HepG2 (cell line): Measurements from ENCODE around the gene TSEN34. TPM values are rescaled to one million over a fixed set of nuclear protein-coding genes. Genes with fewer than 3 reads are reported as not detected.

Experiments used
- BATF2 ChIP-seq: sonication (generic); formaldehyde crosslinking; IDR thresholded peaks from 2 replicates; pipeline ENCODE4 v1.8.0; 2022; ENCODE audit warnings: mild to moderate bottlenecking, missing genetic modification reagents, moderate library complexity
- CBFB ChIP-seq: sonication (generic); formaldehyde crosslinking; IDR thresholded peaks from 2 replicates; pipeline ENCODE4 v1.4.0; 2020; ENCODE audit warnings: missing genetic modification reagents
- CCDC6 ChIP-seq: sonication (generic); formaldehyde crosslinking; IDR thresholded peaks from 2 replicates; pipeline ENCODE4 v1.8.1; 2022; ENCODE audit warnings: mild to moderate bottlenecking, missing genetic modification reagents, moderate library complexity
- FOXA1 ChIP-seq, 2 experiments: fragments of 450-650 bp in 1 of 2; sonication (generic) in 1 of 2; formaldehyde crosslinking in 1 of 2; IDR thresholded peaks; 2 replicates each; pipeline versions ENCODE4 v1.4.0 to v1.6.1; 2016 to 2020; ENCODE audit warnings: missing genetic modification reagents in 1 of 2
- FOXJ3 ChIP-seq: sonication (generic); formaldehyde crosslinking; IDR thresholded peaks from 2 replicates; pipeline ENCODE4 v1.4.0; 2020; ENCODE audit warnings: missing genetic modification reagents, mild to moderate bottlenecking, borderline replicate concordance
- FOXO4 ChIP-seq: sonication (generic); formaldehyde crosslinking; conservative IDR thresholded peaks from 2 replicates; pipeline ENCODE4 v1.8.1; 2023; ENCODE audit warnings: missing genetic modification reagents
- MED8 ChIP-seq: sonication (generic); formaldehyde crosslinking; IDR thresholded peaks from 2 replicates; pipeline ENCODE4 v1.8.1; 2023; ENCODE audit warnings: mild to moderate bottlenecking, missing genetic modification reagents; ENCODE audit not compliant: insufficient replicate concordance
- MTERF4 ChIP-seq: sonication (generic); formaldehyde crosslinking; IDR thresholded peaks from 2 replicates; pipeline ENCODE4 v1.8.0; 2023; ENCODE audit warnings: mild to moderate bottlenecking, missing genetic modification reagents
- THAP7 ChIP-seq: sonication (generic); formaldehyde crosslinking; IDR thresholded peaks from 2 replicates; pipeline ENCODE4 v1.8.1; 2023; ENCODE audit warnings: mild to moderate bottlenecking, missing genetic modification reagents
- YY1 ChIP-seq: IDR thresholded peaks from 2 replicates; pipeline ENCODE4 v1.6.1; 2011; ENCODE audit warnings: low read length, low read depth, moderate library complexity, mild to moderate bottlenecking; ENCODE audit not compliant: insufficient read depth, insufficient replicate concordance
- ZNF235 ChIP-seq: sonication (generic); formaldehyde crosslinking; IDR thresholded peaks from 2 replicates; pipeline ENCODE4 v1.8.1; 2023; ENCODE audit warnings: mild to moderate bottlenecking, missing genetic modification reagents, borderline replicate concordance
- ZNF574 ChIP-seq: sonication (generic); formaldehyde crosslinking; IDR thresholded peaks from 2 replicates; pipeline ENCODE4 v1.4.0; 2020; ENCODE audit warnings: missing genetic modification reagents
- ZNF691 ChIP-seq: sonication (generic); formaldehyde crosslinking; IDR thresholded peaks from 2 replicates; pipeline ENCODE4 v1.4.0; 2020; ENCODE audit warnings: missing genetic modification reagents, low read depth, mild to moderate bottlenecking, borderline replicate concordance
- ZNF839 ChIP-seq: sonication (generic); formaldehyde crosslinking; IDR thresholded peaks from 2 replicates; pipeline ENCODE4 v1.4.0; 2020; ENCODE audit warnings: missing genetic modification reagents, mild to moderate bottlenecking, borderline replicate concordance
- ZSCAN5A ChIP-seq: sonication (generic); formaldehyde crosslinking; IDR thresholded peaks from 2 replicates; pipeline ENCODE4 v1.8.0; 2022; ENCODE audit warnings: mild to moderate bottlenecking, missing genetic modification reagents, borderline replicate concordance
- polyA plus RNA-seq, 8 experiments: library from polyadenylated mRNA; depleted of rRNA in 3 of 8; stranded (reverse) in 7 of 8; unstranded in 1 of 8; fragments of >200 nt; fragmentation: Illumina TruSeq in 4 of 8; extraction: Trizol in 4 of 8; gene quantifications; 2 replicates each; pipeline versions ENCODE4 v1.2.1 to v1.2.3, GENCODE V29; 2011 to 2016; ENCODE audit warnings: low read depth in 4 of 8, missing spikeins in 1 of 8, mixed read lengths in 1 of 8; ENCODE audit not compliant: insufficient read depth in 1 of 8
- total RNA-seq, 5 experiments: library from RNA; depleted of rRNA; stranded (reverse); fragments of >200 nt; fragmentation: Illumina TruSeq; extraction: Trizol; gene quantifications; 2 replicates each; pipeline ENCODE4 v1.2.3, GENCODE V29; 2016; ENCODE audit warnings: low read depth in 1 of 5

The TSEN34 gene
- total and polyA plus RNA-seq, 2 of the 13 experiments (the other 11 are each of a cell fraction or from before 2014, with no cell fraction given), result 55.1 to 65.4 TPM

GRCh38 chr19:54191011-54191810 lies at the start of gene TSEN34 (continued):
- 0 out of 2 replicates have a peak, but pooled peaks have one; percentile 77 for TF ChIP-seq FOXO4
- peak; percentile 49; the same call in 1 of the 2 replicates for TF ChIP-seq BATF2
- peak; percentile 85; the same call in 1 of the 2 replicates for TF ChIP-seq ZNF235 (CRISPR knock-in tag)
- 0 out of 2 replicates have a peak, but pooled peaks have one; percentile 10 for TF ChIP-seq CBFB (CRISPR knock-in tag)
- no peak for TF ChIP-seq MTERF4
- TF ChIP-seq FOXA1 (IDR thresholded peaks at IDR 0.05), result no peak
- no peak for TF ChIP-seq FOXA1 (CRISPR knock-in tag; IDR thresholded peaks at IDR 0.05)
- TF ChIP-seq CCDC6 (CRISPR knock-in tag), result 0 out of 2 replicates have a peak, but pooled peaks have one; percentile 2
- TF ChIP-seq ZSCAN5A, result 0 out of 2 replicates have a peak, but pooled peaks have one; percentile 46
- TF ChIP-seq YY1, result peak; percentile 34
- TF ChIP-seq THAP7 (CRISPR knock-in tag), result no peak
- 0 out of 2 replicates have a peak, but pooled peaks have one; percentile 37 for TF ChIP-seq ZNF839 (CRISPR knock-in tag)
- TF ChIP-seq ZNF691 (CRISPR knock-in tag), result no peak
- TF ChIP-seq MED8, result peak; percentile 59
- TF ChIP-seq ZNF574 (CRISPR knock-in tag), result peak; percentile 55
- no peak for TF ChIP-seq FOXJ3 (CRISPR knock-in tag)
